Lower lobe of right lung (tissue), 2 donors: ENCODE measurements around the gene SLC41A3. TPM values are rescaled to one million over a fixed set of nuclear protein-coding genes. Genes with fewer than 3 reads are reported as not detected.

Experiments
- ATAC-seq, 2 donors: fragments of 200-7000 bp; cut with Tn5 transposase; one replicate each; pipeline ENCODE4 v1.9.1; 2020 to 2022; ENCODE audit warnings: mild to moderate bottlenecking in 2 of 2, moderate library complexity in 2 of 2
- DNase-seq: peaks from one replicate; pipeline ENCODE4 v3.0.0-alpha.2; 2020
- H3K27ac ChIP-seq: fragments of 200-600 bp; one replicate; pipeline ENCODE4 v1.8.0; 2022
- H3K27me3 ChIP-seq: fragments of 200-600 bp; one replicate; pipeline ENCODE4 v1.8.0; 2022; ENCODE audit warnings: low read depth
- H3K36me3 ChIP-seq: fragments of 200-600 bp; one replicate; pipeline ENCODE4 v1.8.0; 2022; ENCODE audit warnings: mild to moderate bottlenecking
- H3K4me1 ChIP-seq: fragments of 200-600 bp; one replicate; pipeline ENCODE4 v1.8.0; 2022
- H3K4me3 ChIP-seq: fragments of 200-600 bp; one replicate; pipeline ENCODE4 v1.8.0; 2022; ENCODE audit warnings: mild to moderate bottlenecking
- H3K9me3 ChIP-seq: fragments of 200-600 bp; one replicate; pipeline ENCODE4 v1.8.0; 2022
- CTCF ChIP-seq: fragments of 200-600 bp; IDR thresholded peaks from one replicate; pipeline ENCODE4 v1.8.0; 2022; ENCODE audit warnings: antibody characterized with exemption, mild to moderate bottlenecking
- intact Hi-C: fragments of 100-400 bp; cut with DNase I; formaldehyde crosslinking; loops from one replicate; pipeline ENCODE4 v1.11.0; 2022
- total RNA-seq: library from RNA; stranded (reverse); fragmentation: NEBNext Ultra II Directional; extraction: Animal tissue kit (Norgen Biotek cat#: 25700); gene quantifications from one replicate; pipeline ENCODE4 v1.2.1, GENCODE V29; 2021
- donor health status: DM: no; HTN: yes; CAD: no; lungs with severe emphysema.

SLC41A3 gene
- total RNA-seq, 1 donor from 2014 or later, result 36.2 TPM

GRCh38 chr3:126009181-126009580 lies 74.7 kb downstream of the SLC41A3 start:
- Histone ChIP-seq H3K36me3 (peaks cover 46% of the 10 kb centered on the region), H3K4me3 (no peak overlapping the region), H3K9me3 (no peaks in the 10 kb centered on the region), H3K4me1 (no peaks in the 10 kb centered on the region), H3K27me3 (no peaks in the 10 kb centered on the region), H3K27ac (no peak overlapping the region)
- intact Hi-C loops, result no loop called here
- TF ChIP-seq CTCF, result no peak
- ATAC-seq (no peak), DNase-seq (no peak)

- H3K4me1 ChIP-seq, result no peaks in the 10 kb centered on the region
- TF ChIP-seq CTCF, result no peak
Measured at GRCh38 chr3:126008219-126008618, 75.7 kb downstream of the SLC41A3 start.

DNA sequence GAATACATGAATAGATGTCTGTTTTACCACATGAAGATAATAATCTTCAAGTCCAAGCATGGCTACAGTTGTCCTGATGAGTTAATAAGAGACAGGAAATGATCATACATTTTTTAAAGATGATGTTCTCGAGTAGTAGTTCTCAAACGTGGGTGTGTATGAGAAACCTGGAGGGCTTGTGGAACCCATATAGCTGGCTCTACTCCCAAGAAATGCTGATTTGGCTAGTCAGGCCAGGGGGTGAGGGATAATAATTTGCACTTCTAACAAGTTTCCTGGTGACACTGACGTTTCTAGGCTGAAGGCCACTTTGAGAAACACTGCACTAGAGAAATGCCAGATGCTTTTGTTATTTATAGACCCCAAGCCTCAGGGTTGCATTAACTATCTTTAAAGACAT lies 78.0 kb downstream of the SLC41A3 start:
- intact Hi-C loops, result no loop called here
- Histone ChIP-seq H3K27ac (no peak overlapping the region), H3K27me3 (no peaks in the 10 kb centered on the region), H3K9me3 (peaks cover 19% of the 10 kb centered on the region), H3K4me3 (no peak overlapping the region), H3K36me3 (peaks cover 28% of the 10 kb centered on the region), H3K4me1 (no peaks in the 10 kb centered on the region)
- no peak for TF ChIP-seq CTCF
- DNase-seq (no peak), ATAC-seq (no peak)

More at GRCh38 chr3:126008219-126008618, 75.7 kb downstream of the SLC41A3 start:
- no peak overlapping the region for H3K27ac ChIP-seq
- intact Hi-C loops, result no loop called here
- H3K27me3 ChIP-seq, result no peaks in the 10 kb centered on the region
- H3K9me3 ChIP-seq, result no peaks in the 10 kb centered on the region
- ATAC-seq (no peak), DNase-seq (no peak)
- no peak overlapping the region for H3K4me3 ChIP-seq
- peaks cover 39% of the 10 kb centered on the region for H3K36me3 ChIP-seq

DNA sequence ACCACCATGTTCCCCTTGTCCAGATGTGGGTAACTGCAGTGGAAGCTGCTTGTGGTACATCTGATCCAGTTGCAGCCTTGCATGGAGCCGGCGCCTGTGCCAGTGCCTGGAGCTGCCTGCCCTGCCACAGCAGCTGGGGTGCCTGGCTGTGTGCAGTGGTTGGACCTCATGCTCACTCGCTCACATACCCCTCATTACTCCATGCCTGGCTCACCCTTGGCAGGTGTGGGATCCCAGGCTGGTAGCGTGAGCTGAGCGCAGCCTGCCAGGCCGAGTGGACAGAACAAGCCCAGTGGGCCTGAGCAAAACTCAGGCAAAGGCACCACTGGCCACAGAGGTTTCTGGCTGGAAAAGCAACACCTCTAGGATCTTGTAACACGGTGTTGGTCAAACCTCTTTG lies 79.2 kb downstream of the SLC41A3 start:
- H3K27ac ChIP-seq, result no peak overlapping the region
- no peak for TF ChIP-seq CTCF
- H3K4me1 ChIP-seq, result no peaks in the 10 kb centered on the region
- H3K36me3 ChIP-seq, result peaks cover 25% of the 10 kb centered on the region
- no peaks in the 10 kb centered on the region for H3K27me3 ChIP-seq
- H3K4me3 ChIP-seq, result no peak overlapping the region
- DNase-seq (no peak), ATAC-seq (no peak)
- intact Hi-C loops, result no loop called here
- peaks cover 31% of the 10 kb centered on the region for H3K9me3 ChIP-seq

DNA sequence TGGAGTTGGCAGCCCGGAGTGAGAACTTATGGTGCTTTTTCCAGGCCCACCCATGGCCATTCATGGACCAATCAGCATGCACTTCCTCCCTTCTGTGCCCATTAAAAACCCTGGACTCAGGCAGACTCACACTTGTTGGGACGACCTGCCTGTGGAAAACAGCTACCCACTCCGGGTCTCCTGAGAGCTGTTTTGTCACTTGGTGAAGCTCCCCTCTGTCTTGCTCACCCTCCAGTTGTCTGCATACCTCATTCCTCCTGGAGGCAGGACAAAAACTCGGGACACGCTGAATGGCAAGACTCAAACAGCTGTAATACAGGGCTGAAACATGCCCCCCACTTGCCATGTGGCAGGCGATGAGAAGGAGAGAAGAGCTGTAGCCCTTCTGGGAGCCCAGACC lies 79.7 kb downstream of the SLC41A3 start:
- Histone ChIP-seq H3K9me3 (peaks cover 36% of the 10 kb centered on the region), H3K27me3 (no peaks in the 10 kb centered on the region), H3K4me3 (no peak overlapping the region), H3K27ac (no peak overlapping the region), H3K4me1 (no peaks in the 10 kb centered on the region), H3K36me3 (peaks cover 25% of the 10 kb centered on the region)
- DNase-seq, result no peak
- no peak for TF ChIP-seq CTCF
- ATAC-seq, result no peak
- intact Hi-C loops, result no loop called here
